Measurements from ENCODE around the gene MCC. TPM values are rescaled to one million over a fixed set of nuclear protein-coding genes. Genes with fewer than 3 reads are reported as not detected.

MCC gene
- total RNA-seq, 3 donors from 2014 or later (not counting 1 experiment from before 2014, with no cell fraction given), result 0.68 to 1.8 (median 1.4) TPM

- no peak overlapping the region for H3K4me3 ChIP-seq (ENCODE audit: low read length)
- H3K27me3 ChIP-seq (ENCODE audit: control insufficient read depth, insufficient read depth, low read length), result peaks cover 28% of the 10 kb centered on the region
- H3K9me3 ChIP-seq (ENCODE audit: control insufficient read depth, insufficient read depth, low read length), result no peaks in the 10 kb centered on the region
- H3K4me1 ChIP-seq (ENCODE audit: control insufficient read depth, insufficient read depth, low read length), result no peaks in the 10 kb centered on the region
- TF ChIP-seq CTCF (IDR thresholded peaks at IDR 0.05), result no peak
- 100% methylated on average over 1 of the region's 2 CpGs for WGBS (ENCODE audit: insufficient coverage)
- peaks cover 24 to 40% of the 10 kb centered on the region in 2 donors for H3K27me3 Mint-ChIP-seq (ENCODE audit: low read depth in 2 of 2)
- H3K4me3 Mint-ChIP-seq, result no peak overlapping the region
- intact Hi-C loops (cut with micrococcal nuclease), result no loop called here
- ATAC-seq (no peak), DNase-seq (no peak)
- no peaks in the 10 kb centered on the region for H3K9me3 Mint-ChIP-seq
- H3K27ac ChIP-seq (ENCODE audit: low read length), result no peak overlapping the region
- H3K36me3 ChIP-seq (ENCODE audit: control insufficient read depth, insufficient read depth, low read length), result no peaks in the 10 kb centered on the region
- no peaks in the 10 kb centered on the region for H3K4me1 Mint-ChIP-seq
- H3K36me3 Mint-ChIP-seq, result no peaks in the 10 kb centered on the region
- no peak overlapping the region for H3K27ac Mint-ChIP-seq
Observed at GRCh38 chr5:113387844-113388243, 100.4 kb downstream of the MCC start.

GRCh38 chr5:113384782-113385285 lies 103.4 kb downstream of the MCC start:
- peaks cover 27% of the 10 kb centered on the region for H3K27me3 ChIP-seq (ENCODE audit: control insufficient read depth, insufficient read depth, low read length)
- H3K27ac ChIP-seq (ENCODE audit: low read length), result no peak overlapping the region
- no peak overlapping the region for H3K4me3 ChIP-seq (ENCODE audit: low read length)
- H3K27me3 Mint-ChIP-seq (ENCODE audit: low read depth in 2 of 2), result peaks cover 36 to 50% of the 10 kb centered on the region in 2 donors
- H3K4me1 Mint-ChIP-seq, result no peaks in the 10 kb centered on the region
- TF ChIP-seq CTCF (IDR thresholded peaks at IDR 0.05), result no peak
- H3K9me3 Mint-ChIP-seq, result no peaks in the 10 kb centered on the region
- H3K9me3 ChIP-seq (ENCODE audit: control insufficient read depth, insufficient read depth, low read length), result no peaks in the 10 kb centered on the region
- no peaks in the 10 kb centered on the region for H3K4me1 ChIP-seq (ENCODE audit: control insufficient read depth, insufficient read depth, low read length)
- intact Hi-C loops (cut with micrococcal nuclease), result no loop called here
- no peak for ATAC-seq
- DNase-seq, result no peak
- H3K27ac Mint-ChIP-seq, result no peak overlapping the region
- no peaks in the 10 kb centered on the region for H3K36me3 ChIP-seq (ENCODE audit: control insufficient read depth, insufficient read depth, low read length)
- no peak overlapping the region for H3K4me3 Mint-ChIP-seq
- 8% methylated on average over 3 of the region's 4 CpGs for WGBS (ENCODE audit: insufficient coverage)
- no peaks in the 10 kb centered on the region for H3K36me3 Mint-ChIP-seq

DNA sequence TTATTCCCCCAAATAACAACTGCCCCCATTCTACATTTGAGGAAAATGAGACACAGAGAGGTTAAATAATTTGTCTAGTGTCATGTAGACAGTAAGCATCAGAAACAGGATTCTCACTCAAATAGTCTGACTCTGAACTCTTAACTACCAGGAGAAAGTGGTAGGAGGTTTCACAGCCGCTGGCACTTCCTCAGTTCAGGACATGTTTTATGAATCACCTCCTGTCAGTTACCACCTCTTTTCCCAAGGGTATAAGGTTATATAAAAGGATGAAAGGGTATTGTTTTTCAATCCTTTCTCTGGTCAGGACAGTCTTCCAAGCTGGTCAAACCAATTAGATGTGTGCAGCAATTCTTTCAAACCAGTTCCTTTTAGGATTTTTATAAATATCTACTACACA lies 105.5 kb downstream of the MCC start:
- ATAC-seq (no peak), DNase-seq (no peak)
- Mint-ChIP-seq H3K36me3 (no peaks in the 10 kb centered on the region), H3K27me3 (ENCODE audit: low read depth in 2 of 2) (peaks cover 32 to 45% of the 10 kb centered on the region in 2 donors), H3K4me3 (no peak overlapping the region), H3K9me3 (no peaks in the 10 kb centered on the region), H3K27ac (no peak overlapping the region), H3K4me1 (peaks cover 10 to 12% of the 10 kb centered on the region in 2 donors)
- peaks cover 11% of the 10 kb centered on the region for H3K4me1 ChIP-seq (ENCODE audit: control insufficient read depth, insufficient read depth, low read length)
- H3K9me3 ChIP-seq (ENCODE audit: control insufficient read depth, insufficient read depth, low read length), result no peaks in the 10 kb centered on the region
- intact Hi-C loops (cut with micrococcal nuclease), result no loop called here
- H3K36me3 ChIP-seq (ENCODE audit: control insufficient read depth, insufficient read depth, low read length), result no peaks in the 10 kb centered on the region
- WGBS (ENCODE audit: insufficient coverage), result no CpG with 5 or more reads among the region's 1 CpG
- no peak overlapping the region for H3K27ac ChIP-seq (ENCODE audit: low read length)
- no peak overlapping the region for H3K4me3 ChIP-seq (ENCODE audit: low read length)
- H3K27me3 ChIP-seq (ENCODE audit: control insufficient read depth, insufficient read depth, low read length), result peaks cover 20% of the 10 kb centered on the region
- TF ChIP-seq CTCF (IDR thresholded peaks at IDR 0.05), result no peak

- ATAC-seq, result no peak
Observed at GRCh38 chr5:113381791-113382190, 106.5 kb downstream of the MCC start.

More at GRCh38 chr5:113381791-113382190, 106.5 kb downstream of the MCC start:
- DNase-seq, result no peak
- H3K9me3 ChIP-seq (ENCODE audit: control insufficient read depth, insufficient read depth, low read length), result no peaks in the 10 kb centered on the region
- Mint-ChIP-seq H3K36me3 (no peaks in the 10 kb centered on the region), H3K27ac (no peak overlapping the region), H3K4me3 (no peak overlapping the region), H3K9me3 (no peaks in the 10 kb centered on the region), H3K4me1 (peaks cover 15 to 18% of the 10 kb centered on the region in 2 donors), H3K27me3 (ENCODE audit: low read depth in 2 of 2) (peaks cover 32 to 45% of the 10 kb centered on the region in 2 donors)
- intact Hi-C loops (cut with micrococcal nuclease), result no loop called here
- H3K27me3 ChIP-seq (ENCODE audit: control insufficient read depth, insufficient read depth, low read length), result peaks cover 16% of the 10 kb centered on the region
- H3K4me3 ChIP-seq (ENCODE audit: low read length), result no peak overlapping the region
- no peak overlapping the region for H3K27ac ChIP-seq (ENCODE audit: low read length)
- H3K4me1 ChIP-seq (ENCODE audit: control insufficient read depth, insufficient read depth, low read length), result peaks cover 11% of the 10 kb centered on the region
- TF ChIP-seq CTCF (IDR thresholded peaks at IDR 0.05), result no peak
- no peaks in the 10 kb centered on the region for H3K36me3 ChIP-seq (ENCODE audit: control insufficient read depth, insufficient read depth, low read length)

All from natural killer cell (primary cell).